Erythroblast (primary cell): Measurements from ENCODE around the gene TCF7L2.

Experiments
- GATA1 ChIP-seq: IDR thresholded peaks from 2 replicates; pipeline ENCODE4 v1.6.1; 2011; ENCODE audit warnings: low read depth, mild to moderate bottlenecking, control low read depth, low read length, moderate library complexity
- POLR2A ChIP-seq: IDR thresholded peaks from 2 replicates; pipeline ENCODE4 v1.6.1; 2011; ENCODE audit warnings: mild to moderate bottlenecking, low read length

DNA sequence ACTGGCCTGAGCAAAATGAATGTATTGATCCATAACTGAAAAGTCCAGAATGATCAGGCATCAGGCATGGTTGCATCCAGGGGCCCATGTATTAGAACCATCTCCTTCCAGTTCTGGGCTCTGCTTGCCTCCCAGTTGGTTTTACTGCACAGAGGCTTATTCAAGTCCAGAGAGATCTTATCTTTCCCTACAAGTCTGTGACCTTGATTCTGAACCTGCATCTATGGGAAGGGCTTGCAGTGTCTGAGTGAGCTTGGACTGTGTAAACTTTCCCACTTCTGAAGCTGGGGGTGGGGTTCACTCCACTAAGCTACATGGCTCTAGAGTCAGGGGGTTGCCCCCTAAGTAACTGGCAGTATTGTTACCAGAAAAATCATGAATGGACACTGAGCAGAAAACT is 136.2 kb downstream of the TCF7L2 start:
- TF ChIP-seq POLR2A (no peak), GATA1 (no peak)
